NCI-H524 treated with DMSO at 0.1 percent for 48 hours (cell line): ENCODE results near the gene PCBP3.

Experiments
- DNase-seq: peaks from one replicate; lab custom pipeline; 2025; lab: John Stamatoyannopoulos, UW

The PCBP3 gene

DNA sequence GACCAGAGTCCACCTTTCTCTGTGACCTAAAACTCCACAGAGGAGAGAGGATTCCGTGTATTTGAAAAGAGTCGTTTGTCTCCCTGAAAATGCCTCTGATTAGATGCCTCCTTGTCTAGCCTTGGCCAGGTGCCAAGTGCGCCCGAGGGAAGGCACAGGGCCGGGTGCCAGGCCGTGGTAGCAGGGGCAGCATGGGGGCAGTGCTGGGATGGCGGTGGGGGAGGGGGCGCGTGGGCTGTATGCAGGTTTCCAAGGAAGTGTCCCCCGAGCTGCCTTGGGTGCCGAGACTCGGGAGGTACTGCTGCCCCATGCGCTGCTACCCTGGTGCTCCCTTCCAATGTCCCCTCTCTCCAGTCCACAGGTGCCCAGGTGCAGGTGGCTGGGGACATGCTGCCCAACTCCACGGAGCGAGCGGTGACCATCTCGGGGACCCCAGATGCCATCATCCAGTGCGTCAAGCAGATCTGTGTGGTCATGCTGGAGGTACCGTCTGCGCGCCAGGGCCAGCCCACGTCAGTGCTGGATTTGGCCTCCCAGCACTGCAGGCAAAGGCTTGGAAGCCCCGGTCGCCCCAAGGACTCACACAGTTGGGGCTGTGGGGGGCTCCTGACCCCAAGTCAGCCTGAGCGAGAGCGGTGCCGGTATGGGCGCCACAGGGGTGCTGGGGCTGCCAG, 267.2 kb downstream of the PCBP3 start:
- no peak for DNase-seq

DNA sequence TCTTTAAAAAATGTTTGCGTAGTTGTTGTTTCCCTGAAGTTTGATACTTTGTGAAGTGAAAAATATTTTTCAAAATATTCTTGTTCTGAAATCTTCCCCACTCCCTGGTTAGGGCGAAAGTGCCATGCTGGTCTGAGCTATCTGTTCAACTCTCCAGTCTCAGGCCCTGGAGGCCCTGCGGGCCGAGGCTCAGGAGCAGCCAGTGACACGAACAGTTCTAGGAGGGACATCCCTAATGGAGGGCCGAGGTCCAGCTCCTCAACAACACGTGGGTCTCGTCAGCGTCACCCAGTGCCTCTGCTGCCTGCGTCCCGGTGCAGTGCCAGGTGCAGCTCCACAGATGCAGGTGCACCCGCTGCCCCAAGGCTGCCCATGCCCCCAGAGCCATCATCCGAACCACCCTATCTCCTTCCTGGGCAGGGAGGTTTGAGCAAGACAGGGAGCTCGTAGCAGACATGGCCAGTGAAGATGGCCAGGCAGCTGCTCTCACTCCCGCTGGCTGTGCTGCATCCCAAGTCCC, 268.3 kb downstream of the PCBP3 start:
- no peak for DNase-seq

DNA sequence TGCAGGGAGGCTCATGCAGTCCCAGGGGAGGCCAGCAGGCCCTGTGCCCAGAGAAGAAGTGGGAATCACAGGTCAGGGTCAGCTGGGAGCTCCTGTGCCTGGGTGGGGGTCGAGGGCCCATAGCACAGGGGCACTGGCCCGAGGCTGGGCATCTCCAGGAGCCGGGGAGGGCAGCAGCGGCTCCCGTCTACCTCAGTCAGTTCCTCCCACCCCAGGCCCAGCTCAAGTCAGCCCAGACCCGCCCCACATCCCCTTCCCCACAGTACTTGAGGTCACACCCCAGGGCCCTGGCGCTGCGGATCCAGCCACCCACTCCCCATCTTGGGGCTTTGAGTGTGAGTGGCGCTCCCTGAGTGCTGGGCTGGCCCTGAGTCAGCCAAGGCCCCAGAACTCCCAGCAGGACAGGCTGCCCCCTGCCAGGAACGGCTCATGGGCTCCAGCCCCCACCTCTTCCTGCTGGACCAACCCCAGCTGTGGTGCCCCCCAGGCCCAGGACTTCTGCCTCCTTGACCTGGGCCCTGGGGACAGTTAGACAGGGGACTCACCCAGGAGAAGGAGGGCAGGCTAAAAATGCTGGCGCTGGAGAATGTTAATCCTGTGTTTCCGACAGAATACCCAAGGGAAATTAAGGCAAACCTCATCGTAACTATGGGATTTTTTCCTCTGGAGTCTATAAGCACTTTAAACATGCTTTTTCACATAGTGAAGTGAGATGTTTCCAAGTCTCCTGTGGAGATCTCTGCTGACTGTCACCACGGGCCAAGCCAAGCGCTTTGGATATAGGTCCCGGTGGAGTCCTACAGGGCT, 269.3 kb downstream of the PCBP3 start:
- no peak for DNase-seq

DNA sequence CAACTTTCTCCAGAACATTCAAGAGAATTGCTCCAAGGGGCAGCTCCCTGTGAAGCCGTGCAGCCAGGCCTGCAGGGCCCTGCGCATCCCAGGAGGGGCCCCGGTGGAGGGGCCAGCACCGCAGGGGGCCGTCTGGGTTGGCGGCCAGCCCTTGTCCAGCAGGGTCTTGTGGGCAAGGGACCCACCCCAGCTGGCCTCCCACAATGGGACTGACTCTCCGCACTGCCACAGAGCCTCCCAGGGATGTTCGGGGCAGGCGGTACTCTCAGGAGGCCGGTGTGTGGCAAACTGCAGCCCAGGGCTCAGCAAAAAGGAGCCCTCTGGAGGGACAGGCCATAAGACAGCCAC, 269.9 kb downstream of the PCBP3 start:
- DNase-seq: no peak

DNA sequence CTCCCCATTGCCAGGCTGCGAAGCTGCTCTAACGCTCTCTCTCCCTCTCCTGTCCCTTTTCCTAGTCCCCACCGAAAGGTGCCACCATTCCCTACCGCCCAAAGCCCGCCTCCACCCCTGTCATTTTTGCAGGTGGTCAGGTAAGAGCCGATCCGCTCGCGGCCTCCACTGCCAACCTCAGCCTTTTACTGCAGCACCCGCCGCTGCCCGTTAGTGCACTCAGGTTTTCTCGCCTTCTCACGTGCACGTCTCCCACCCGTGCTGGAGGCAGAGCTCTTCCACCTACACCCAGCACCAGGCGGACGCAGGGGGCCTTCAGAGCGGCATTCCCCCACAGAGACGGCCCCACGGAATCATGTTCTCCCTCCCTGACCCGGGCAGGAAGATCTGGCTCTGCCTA, 270.4 kb downstream of the PCBP3 start:
- no peak for DNase-seq

DNA sequence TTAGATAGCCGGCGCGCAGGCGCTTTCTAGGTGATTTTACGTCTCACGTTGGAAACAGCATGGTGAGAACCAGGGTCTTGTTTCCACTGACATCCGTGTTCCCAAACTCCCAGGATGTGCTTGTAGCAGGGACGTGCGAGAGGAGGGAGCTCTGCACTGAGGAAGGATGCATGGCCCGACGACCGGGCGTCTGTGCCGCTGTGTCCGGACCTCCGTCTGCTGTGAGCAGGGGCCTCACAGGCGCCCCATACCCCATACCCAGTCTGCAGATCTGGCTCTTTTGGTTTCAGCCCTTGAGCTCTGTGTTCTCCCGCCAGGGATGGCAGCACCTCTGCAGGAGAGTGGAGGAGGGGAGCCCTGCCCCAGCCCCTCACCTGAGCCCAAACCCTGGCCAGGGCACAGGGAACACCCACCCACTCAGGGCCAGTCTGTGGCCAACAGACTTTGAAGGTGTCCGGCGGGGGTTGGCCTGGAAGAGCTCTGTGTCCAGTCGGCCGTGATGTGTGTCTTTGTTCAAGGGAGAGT, 270.9 kb downstream of the PCBP3 start:
- DNase-seq: no peak

DNA sequence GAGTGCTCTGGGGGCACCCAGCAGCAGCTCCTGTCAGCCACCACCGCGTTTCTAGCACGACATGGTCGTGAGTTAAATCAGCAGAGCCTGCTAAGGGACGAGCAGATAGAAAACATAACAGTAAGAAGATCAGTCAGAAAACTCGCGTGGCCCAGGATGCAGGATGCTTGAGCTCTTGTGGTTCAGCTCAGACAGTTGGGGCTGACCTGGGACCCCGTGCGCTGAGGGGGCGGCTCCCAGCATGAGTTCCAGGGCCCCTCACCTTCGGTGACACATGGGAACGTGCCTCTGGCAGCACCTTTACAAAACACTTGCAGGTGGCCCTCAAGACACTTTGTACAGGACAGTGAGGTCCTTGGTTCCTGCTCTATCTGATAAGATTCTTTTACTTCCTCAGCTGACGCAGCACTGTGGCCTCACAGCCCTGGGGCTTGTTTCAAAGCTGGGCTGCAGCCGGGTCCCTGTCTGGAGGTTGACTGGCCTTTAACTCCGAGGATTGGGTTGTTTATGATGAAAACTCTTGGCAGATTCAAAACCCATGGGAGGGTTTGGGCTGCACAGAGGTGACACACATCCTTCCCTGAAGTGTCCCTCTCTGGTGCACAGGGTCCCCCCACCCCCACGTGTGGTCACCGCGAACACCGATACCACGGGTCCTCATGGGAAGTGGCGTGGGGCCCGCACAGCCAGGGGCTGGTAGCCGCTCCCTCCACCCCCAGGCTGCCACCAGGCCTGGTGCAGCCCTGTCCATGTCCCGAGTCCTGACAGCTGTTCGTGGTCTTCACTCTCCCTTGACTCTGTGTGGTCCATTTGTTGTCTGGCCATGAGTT, 272.7 kb downstream of the PCBP3 start:
- DNase-seq: no peak

DNA sequence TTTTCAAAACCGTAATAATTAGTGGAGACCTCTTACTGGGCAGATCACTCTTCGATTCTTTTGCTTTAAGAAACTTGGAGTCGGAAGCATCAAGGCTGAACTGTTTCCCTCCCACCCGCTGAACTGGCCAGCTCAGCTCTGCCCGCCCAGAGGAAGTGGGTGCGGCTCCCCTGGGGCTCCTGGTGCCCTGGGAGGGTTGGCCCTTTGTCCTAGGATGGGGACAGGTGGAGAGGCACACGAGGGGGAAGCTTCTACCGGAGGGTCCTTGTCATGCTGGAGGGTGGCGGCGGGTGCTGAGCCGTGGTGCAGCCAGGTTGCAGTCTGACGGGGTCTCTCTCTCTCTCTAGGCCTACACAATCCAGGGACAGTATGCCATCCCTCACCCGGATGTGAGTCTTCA, 273.7 kb downstream of the PCBP3 start:
- no peak for DNase-seq

DNA sequence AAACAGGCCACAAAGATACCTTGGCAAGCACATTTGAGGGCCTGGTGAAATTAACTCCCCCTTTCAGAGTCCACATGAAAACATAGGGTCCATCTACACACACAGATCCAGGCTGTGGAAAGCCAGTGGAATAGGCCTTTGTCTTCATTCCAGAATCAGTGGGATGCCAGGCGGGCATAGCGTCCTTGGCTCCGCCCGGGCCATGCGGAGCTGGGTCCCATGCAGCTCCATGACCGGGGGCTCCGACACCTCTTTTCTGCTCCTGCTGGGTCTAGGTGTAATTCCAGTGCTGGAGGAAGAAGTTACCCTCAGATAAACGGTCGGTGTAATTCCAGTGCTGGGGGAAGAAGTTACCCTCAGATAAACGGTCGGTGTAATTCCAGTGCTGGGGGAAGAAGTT, 274.5 kb downstream of the PCBP3 start:
- DNase-seq: no peak

DNA sequence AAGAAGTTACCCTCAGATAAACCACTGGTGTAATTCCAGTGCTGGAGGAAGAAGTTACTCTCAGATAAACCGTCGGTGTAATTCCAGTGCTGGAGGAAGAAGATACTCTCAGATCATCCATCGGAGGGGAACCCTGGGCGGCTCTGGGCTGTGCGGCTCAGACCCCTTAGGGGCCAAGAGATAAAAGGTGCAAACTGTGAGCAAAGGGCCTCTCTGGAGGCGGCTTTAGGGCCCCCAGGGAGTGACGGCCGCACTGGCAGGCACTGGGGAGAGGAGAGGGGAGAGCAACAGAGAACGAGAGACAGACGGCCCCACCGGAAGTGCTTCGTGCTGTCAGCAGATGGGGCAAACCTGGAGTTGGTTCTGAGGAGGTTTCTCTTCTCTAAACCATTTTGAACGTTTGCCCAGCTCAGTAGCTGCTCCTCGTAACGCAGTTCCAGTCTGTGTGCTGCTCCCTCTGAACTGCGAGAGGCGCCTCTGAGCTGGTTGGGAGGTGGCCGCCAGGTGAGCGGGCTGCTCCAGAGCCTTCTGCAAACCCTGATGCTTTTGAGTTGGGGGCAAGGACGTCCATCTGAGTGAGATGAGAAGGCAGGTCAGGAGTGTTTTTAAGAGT, 275.4 kb downstream of the PCBP3 start:
- DNase-seq: no peak

DNA sequence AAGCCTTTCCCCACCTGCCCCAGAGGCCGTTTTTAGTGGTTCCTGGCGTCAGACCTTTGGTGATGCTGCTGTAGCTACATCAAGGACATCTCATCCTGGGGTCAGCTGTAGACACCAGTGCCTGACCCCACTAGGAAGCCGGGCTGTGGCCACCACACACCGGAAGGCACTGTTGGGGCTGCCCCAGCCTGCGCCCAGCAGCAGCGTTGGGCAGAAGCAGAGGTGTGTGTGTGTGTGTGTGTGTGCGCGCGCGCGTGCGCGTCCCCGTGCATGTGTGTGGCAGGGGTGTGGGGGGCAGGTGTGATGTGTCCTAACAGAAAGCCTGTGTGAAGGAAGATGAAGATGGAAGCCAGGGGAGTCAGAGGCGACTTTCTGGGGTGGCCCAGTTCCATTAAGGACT, 276.1 kb downstream of the PCBP3 start:
- DNase-seq: no peak

DNA sequence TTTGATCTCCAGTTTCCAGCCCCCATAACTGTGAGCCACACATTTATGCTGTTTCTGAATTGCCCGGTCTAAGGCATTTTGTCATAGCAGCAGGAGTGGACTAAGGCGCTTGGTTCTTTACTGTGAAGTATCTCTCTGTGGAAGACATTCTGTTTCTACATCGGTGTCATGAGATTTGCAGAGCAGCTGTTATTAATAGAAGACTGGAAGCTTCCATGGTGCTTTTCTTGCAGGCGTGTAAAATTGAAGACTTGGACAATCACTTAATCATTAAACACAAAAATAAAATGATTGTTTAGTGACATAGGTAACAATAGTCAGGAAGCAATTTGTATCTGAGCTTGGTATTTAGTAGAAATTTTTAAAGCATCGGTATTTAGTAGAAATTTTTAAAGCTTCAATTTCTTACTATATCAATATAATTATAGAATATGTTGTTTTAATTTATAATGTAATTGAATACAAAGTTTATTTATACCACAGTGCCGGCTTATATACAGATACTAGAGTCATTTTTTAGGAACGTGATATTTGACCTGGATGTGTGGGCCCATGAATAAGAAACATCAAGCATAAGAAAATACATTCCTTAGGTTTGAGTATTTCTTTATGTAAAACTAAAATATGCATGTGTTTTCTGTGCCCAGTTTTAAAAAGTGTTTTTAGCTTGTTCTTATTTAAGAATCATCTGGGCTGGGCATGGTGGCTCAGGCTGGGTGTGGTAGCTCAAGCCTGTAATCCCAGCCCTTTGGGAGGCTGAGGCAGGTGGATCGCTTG, 277.5 kb downstream of the PCBP3 start:
- no peak for DNase-seq

DNA sequence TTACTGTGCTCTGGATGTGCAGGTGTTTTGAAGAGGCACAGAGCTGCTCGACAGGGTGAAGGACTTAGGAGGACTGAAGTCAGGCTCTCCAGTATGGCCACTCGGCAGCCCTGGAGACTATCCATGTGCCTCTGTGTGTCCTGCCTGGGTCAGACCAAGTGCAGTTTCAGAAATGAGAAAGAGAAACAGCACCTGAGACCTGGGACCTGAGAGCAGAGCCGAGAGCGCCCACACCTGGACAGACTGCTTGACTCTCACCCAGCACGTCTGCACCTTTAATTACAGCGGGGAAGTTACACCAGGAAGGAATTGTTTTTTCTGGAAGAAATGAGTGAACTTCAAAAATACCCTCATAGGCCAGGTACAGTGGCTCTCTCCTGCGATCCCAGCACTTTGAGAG, 278.4 kb downstream of the PCBP3 start:
- no peak for DNase-seq

DNA sequence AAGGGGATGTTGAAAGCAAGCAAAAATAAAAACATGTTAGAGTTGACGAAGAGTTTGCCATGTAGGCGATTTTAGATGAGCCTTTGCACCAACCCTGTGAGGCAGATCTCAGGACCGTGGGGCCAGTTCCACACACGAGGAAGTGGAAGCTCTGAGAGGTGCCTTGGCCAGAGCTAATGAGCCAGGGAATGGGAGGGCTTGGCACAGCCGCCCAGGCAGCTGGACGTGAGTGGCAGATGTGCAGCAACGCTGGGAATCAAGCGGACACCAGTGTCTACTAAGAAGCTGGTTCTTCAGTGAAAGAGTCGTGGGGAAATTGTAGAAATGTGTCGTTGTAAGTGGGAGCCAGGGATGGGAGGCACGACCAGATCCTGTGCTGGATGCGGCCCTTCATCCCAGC, 279.1 kb downstream of the PCBP3 start:
- DNase-seq: no peak

DNA sequence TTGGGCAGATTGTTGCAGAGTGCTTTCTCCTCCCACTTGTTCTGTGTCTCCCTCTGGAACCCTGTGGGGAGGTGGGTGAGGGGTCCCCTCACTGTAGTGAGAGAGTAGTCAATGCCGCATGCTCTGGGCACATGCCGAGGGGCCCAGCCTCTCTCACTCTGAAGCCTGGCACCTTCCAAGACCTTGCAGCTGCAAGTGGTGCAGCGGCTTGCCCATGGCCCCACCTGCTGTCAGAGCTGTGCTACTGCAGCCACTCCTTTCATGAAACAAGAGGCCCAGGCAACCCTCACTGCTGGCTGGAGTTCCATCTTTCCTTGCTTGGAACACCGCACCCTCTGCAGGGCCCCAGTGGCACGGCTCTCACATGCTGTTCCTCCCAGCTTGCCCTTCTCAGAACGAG, 279.6 kb downstream of the PCBP3 start:
- no peak for DNase-seq

DNA sequence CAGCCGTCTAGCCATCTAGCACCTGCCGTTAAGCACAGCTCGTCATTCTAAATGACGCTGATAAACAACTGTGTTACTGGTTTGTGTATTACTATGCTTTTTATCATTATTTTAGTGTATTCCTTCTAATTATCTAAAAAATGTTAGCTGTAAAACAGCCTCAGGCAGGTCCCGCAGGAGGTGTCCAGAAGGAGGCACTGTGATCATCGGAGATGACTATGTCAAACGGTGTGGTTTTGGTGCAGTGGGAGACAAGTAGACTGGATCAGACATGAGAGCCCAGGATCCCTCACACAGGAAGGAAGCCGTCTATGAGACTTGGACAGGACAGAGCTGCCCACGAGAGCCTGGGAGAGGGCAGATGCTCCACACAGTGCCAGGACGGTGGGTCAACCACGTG, 282.8 kb downstream of the PCBP3 start:
- DNase-seq: no peak

DNA sequence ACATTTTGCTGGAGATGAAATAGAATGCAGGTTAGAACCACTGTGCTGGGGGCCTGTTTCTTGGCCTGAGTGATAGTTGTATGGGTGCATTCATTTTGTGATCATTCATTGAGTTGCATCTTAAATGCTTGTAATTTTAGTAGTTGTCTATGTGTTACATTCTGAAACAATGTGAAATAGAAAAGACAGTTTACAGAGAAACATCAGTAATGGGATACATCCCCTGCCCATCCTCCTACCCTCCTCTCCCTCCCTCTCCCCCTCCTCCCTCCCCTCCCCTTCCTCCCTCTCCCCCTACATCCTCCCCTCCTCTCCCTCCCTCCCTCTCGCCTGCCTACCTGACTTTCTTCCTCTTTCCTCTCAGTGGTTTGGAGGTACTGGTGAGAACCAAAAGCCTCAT, 283.5 kb downstream of the PCBP3 start:
- no peak for DNase-seq

DNA sequence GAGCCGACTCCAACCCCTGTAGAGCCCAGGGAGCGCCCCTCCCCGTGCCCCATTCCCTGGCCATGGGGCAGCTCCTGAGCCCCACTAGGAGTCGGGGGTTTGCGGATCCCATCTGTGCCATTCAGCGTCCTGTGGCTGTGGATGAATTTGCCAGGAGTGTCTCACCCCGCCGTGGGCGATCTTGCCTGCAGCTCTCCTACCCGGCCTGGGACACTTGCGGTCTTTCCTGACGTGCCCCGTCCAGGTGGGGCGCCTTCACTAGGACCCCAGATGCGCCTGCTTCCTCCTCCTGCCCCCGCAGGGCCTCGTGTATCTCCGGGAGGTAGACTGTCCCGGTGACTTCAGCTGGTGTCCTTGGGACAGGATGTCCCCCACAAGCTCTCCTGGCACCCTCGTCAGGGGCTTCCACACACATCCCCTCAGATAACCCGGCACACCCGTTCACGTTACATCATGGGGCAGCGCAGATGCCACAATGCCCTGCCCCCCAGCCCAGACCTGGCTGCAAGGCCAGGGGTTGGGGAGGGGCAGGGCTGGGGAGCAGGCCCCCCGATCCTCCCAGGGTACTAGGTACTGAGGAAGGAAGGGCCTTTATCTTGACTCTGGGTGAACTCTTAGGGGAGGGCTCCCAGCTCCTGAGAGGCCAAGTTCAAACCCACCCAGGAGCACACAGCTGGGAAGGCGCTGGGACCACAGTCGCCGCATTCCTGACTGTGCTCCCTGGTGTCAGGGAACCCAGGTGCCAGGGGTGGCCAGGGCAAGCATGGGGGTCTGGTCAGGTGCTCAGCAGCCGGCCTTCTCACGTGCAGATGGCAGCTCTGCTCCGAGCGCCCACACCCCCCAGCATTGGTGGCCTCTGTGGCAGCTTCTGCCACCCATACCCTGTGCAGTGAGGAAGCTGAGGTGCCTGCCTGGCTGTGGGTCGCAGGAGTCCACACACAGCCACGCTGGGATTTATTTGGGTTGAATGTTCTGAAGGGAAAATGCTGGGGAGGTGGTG, 284.6 kb downstream of the PCBP3 start:
- DNase-seq: no peak

DNA sequence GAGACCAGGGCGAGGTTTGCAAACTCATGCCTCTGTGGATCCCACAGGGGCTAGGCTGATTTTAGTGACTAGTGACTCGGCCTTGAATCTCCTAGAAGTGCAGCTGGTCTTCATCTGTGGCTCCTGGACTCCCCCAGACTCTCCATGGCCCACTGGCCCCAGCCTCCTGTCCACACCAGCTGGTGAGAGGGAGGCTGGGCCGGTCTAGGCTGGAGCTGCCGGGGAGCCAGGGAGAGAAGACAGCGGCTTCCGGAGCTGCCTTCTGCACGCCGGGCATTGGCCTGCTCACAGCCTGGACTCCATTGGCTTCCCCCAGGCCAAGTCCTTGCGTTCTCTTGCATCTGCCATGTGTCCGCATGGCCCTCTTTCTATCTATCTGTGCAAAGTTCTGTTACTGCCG, 285.9 kb downstream of the PCBP3 start:
- no peak for DNase-seq

DNA sequence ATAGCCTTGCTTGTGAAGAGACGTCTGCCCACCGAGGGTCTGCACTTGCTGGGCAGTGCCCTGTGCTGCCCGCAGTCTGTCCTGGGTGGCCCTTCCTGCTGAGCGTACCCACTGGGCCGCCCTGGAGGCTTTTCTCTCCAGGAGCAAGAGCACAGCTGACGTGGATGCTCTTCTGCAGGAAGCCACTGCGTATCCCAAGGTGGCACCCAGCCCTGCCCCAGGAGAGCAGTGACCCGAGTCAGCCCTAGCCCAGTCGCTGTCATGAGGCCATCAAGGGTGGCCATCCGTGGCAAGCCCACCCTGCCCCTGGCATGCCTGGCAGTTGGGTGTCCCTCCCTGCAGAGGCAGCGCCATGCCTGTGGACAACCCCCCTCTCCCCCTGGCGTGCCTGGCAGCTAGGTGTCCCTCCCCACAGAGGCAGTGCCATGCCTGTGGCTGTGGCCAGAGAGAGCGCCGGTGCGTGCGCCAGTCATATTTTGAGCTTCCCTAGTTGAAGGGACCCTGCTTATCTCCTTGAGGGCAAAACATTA, 286.8 kb downstream of the PCBP3 start:
- no peak for DNase-seq
